ENCODE measurements around the gene ACAA2. TPM values are rescaled to one million over a fixed set of nuclear protein-coding genes. Genes with fewer than 3 reads are reported as not detected.

Gene ACAA2
- total and polyA plus RNA-seq, 2 of the 8 experiments (the other 6 are each of a cell fraction or from before 2014, with no cell fraction given) = 63.4 to 151 TPM

DNA sequence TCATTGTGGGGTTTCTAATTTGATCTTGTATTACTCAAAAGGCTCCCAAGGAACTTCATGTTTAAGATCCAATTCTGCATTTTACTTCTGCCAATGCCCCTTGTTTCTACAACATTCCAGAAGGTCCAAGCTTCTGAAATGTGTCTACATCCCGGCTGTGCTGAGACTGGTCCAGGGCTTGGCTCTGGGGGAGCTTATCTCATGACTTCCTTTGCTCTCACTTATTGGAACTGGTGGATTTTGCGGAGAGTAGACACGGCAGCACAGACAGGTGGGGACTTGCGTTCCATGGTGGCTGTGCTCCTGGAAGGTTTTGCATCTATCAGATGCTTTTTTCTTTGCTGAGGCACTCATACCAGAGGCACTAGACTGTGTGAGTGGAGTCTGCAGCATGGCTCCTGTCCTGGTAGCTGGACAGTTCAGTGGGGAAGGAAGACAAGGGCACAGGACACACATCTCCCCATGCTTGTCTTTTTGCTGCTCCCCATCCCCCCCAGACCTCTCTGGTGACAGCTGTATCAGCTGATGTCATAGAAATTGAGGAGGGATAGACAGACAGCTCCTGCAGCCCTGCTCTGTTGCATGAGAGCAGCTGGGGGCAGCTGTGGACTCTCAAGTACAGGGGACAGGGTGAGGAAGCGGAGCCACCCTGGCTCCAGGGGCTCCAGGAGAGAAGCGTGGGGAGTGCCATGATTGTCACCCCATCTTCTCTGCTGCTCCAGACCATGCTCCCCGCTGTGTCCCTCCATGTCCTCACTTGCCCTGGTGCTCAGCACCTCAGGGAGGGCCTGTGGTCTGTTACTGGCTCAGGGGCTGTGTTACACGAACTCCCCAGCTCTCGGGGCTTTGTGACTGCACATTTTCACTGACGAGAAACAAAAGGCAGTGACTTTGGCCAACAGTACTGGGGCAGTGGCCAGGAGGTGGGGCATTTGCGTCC lies 46.0 kb downstream of the ACAA2 start:
- H4K20me1 ChIP-seq (replicated peaks in 1 of 2; ENCODE audit: control insufficient read depth in 1 of 2, insufficient read depth in 2 of 2, low read length in 2 of 2) = no peaks in the 10 kb centered on the region
- H4K5ac ChIP-seq (ENCODE audit: insufficient read length, low read depth, low read length) = no peak overlapping the region
- ChIA-PET POLR2A (ENCODE audit: partially characterized antibody) (interaction anchor here (0.8 to 1.1 kb wide), 2 partner anchors 12 to 280 kb away, joined by 4 to 5 read pairs; partner anchors contain the start of gene C18orf32), CTCF (ENCODE audit: partially characterized antibody) (interaction anchor here (0.5 to 5.5 kb wide), 44 partner anchors 10 to 503 kb away, joined by 3 to 62 read pairs (median 4); partner anchors contain the start of genes C18orf32 and LIPG)
- H3K4me2 ChIP-seq (ENCODE audit: insufficient read depth in 1 of 2, low read depth in 2 of 2, low read length in 2 of 2) = no peak overlapping the region; a peak in 2 of 4 replicates
- peak overlapping the region; percentile 13; the same call in 1 of the 2 replicates for H2BK12ac ChIP-seq (ENCODE audit: low read depth, low read length)
- H3K14ac ChIP-seq (ENCODE audit: insufficient read length) = no peak overlapping the region
- H3K4me3 ChIP-seq (ENCODE audit: extremely low read depth in 1 of 4, insufficient read depth in 2 of 4, low read depth in 3 of 4, low read length in 4 of 4) = no peak overlapping the region
- peak overlapping the region; percentile 78; the same call in 1 of the 2 replicates for H3K18ac ChIP-seq (ENCODE audit: extremely low read depth, low read length)
- H3K79me1 ChIP-seq (ENCODE audit: low read depth, low read length) = no peaks in the 10 kb centered on the region
- no peaks in the 10 kb centered on the region for H3K27me3 ChIP-seq (replicated peaks in 1 of 4; ENCODE audit: control insufficient read depth in 3 of 4, extremely low read depth in 1 of 4, insufficient read depth in 3 of 4, low read length in 3 of 4)
- no peak overlapping the region for H2BK120ac ChIP-seq (replicated peaks; ENCODE audit: low read depth, low read length)
- H4K91ac ChIP-seq (replicated peaks; ENCODE audit: insufficient read length, low read length) = peak overlapping the region; percentile 87
- peak overlapping the region; percentile 39; the same call in 1 of the 2 replicates for H2AK5ac ChIP-seq (ENCODE audit: low read depth, low read length)
- H3K27ac ChIP-seq (ENCODE audit: low read depth, low read length) = no peak overlapping the region
- peak overlapping the region; percentile 41 for H3K4ac ChIP-seq (replicated peaks; ENCODE audit: insufficient read length, low read depth, low read length)
- peak overlapping the region; percentile 81; the same call in 1 of the 2 replicates for H2BK15ac ChIP-seq (ENCODE audit: low read length)
- H3K9ac ChIP-seq (replicated peaks in 1 of 4; ENCODE audit: extremely low read depth in 1 of 4, low read depth in 3 of 4, low read length in 3 of 4) = no peak overlapping the region
- no peaks in the 10 kb centered on the region for H3K9me3 ChIP-seq (ENCODE audit: insufficient read depth in 2 of 2, low read depth in 1 of 2, low read length in 1 of 2)
- no peak overlapping the region for H3K56ac ChIP-seq (replicated peaks; ENCODE audit: insufficient read length, low read depth, low read length)
- WGBS, 2 experiments (ENCODE audit: extremely low coverage in 1 of 2, insufficient coverage in 1 of 2, insufficient read length in 1 of 2, insufficient replicate concordance in 2 of 2, low coverage in 1 of 2, low lambda C conversion rate in 2 of 2, missing lambda C conversion rate in 1 of 2) = 84% methylated on average over 11 of the region's 11 CpGs; no CpG with 5 or more reads in 1 of the 2 experiments
- no peaks in the 10 kb centered on the region for H3K79me2 ChIP-seq (ENCODE audit: control insufficient read depth in 1 of 2, insufficient read depth in 2 of 2, low read length in 2 of 2)
- 0 out of 2 replicates have a peak overlapping the region, but pooled peaks have one; percentile 42 for H2AFZ ChIP-seq (ENCODE audit: low read length)
- no peak overlapping the region; the same call in 1 of the 2 replicates for H2BK5ac ChIP-seq (ENCODE audit: low read depth, low read length)
- no peak overlapping the region for H3K23ac ChIP-seq (ENCODE audit: insufficient read length)
- H2BK20ac ChIP-seq (ENCODE audit: low read length) = no peak overlapping the region; the same call in 1 of the 2 replicates
- no peaks in the 10 kb centered on the region for H3K36me3 ChIP-seq (ENCODE audit: control insufficient read depth in 2 of 4, insufficient read depth in 4 of 4, low read length in 3 of 4)
- peaks cover 0 to 6% (median 3%) of the 10 kb centered on the region in 4 experiments; a peak in 4 of 7 replicates for H3K4me1 ChIP-seq (replicated peaks in 1 of 4; ENCODE audit: control insufficient read depth in 3 of 4, insufficient read depth in 4 of 4, low read length in 3 of 4)
- no peaks in the 10 kb centered on the region for H3K23me2 ChIP-seq (ENCODE audit: low read depth, low read length)
- FAIRE-seq = no peak
- DNase-seq (ENCODE audit: low read depth in 1 of 2, low spot score in 2 of 2) = no peak
- peak overlapping the region; percentile 4; the same call in 1 of the 2 replicates for H4K8ac ChIP-seq (ENCODE audit: extremely low read depth, insufficient read depth, low read length)
- TF ChIP-seq SP2 (IDR thresholded peaks at IDR 0.05; ENCODE audit: low read length) (no peak), EP300 (IDR thresholded peaks at IDR 0.05; ENCODE audit: borderline replicate concordance in 1 of 2, low read depth in 2 of 2, low read length in 2 of 2) (no peak), TBP (IDR thresholded peaks at IDR 0.05; ENCODE audit: low read depth, low read length) (no peak), PHF8 (conservative IDR thresholded peaks at IDR 0.05; ENCODE audit: low read depth, low read length) (no peak), RFX5 (IDR thresholded peaks at IDR 0.05; ENCODE audit: borderline replicate concordance, low read depth, low read length) (no peak), EGR1 (IDR thresholded peaks at IDR 0.05; ENCODE audit: borderline replicate concordance, low read depth, low read length) (no peak), RAD21 (IDR thresholded peaks at IDR 0.05 in 1 of 2, conservative IDR thresholded peaks at IDR 0.05 in 1 of 2; ENCODE audit: low read depth in 2 of 2, low read length in 2 of 2) (no peak), MAFK (IDR thresholded peaks at IDR 0.05; ENCODE audit: low read depth, low read length) (no peak), TCF12 (IDR thresholded peaks at IDR 0.05; ENCODE audit: low read depth, low read length) (no peak), JUND (IDR thresholded peaks at IDR 0.05; ENCODE audit: low read length) (no peak), CHD2 (IDR thresholded peaks at IDR 0.05; ENCODE audit: low read length) (no peak)
